Loucy (cell line): ENCODE results near the gene GABBR2.

Source experiments
- CTCF ChIP-seq: fragments of 200-600 bp; sonication (generic); conservative IDR thresholded peaks from 2 replicates; pipeline ENCODE4 v1.5.1; 2014; ENCODE audit warnings: mild to moderate bottlenecking, antibody characterized with exemption, low read length
- EZH2phosphoT487 ChIP-seq: fragments of 200-600 bp; IDR thresholded peaks from 2 replicates; pipeline ENCODE4 v1.6.1; 2018; ENCODE audit warnings: antibody characterized with exemption, mild to moderate bottlenecking, moderate library complexity, borderline replicate concordance

- TF ChIP-seq CTCF (no peak), EZH2phosphoT487 (no peak)
Observed at GRCh38 chr9:98379572-98379971, 329.2 kb downstream of the GABBR2 start.
